ENCODE results near the gene NAIF1. TPM values are rescaled to one million over a fixed set of nuclear protein-coding genes. Genes with fewer than 3 reads are reported as not detected.

The NAIF1 gene
- total and polyA plus RNA-seq, 2 donors (not counting 3 experiments of a cell fraction or from before 2014, with no cell fraction given), result 8.2 to 10.1 TPM

- Histone ChIP-seq H4K20me1 (replicated peaks; ENCODE audit: control insufficient read depth, extremely low read depth, insufficient read depth, low read length) (no peaks in the 10 kb centered on the region), H3K4me1 (ENCODE audit: control insufficient read depth, extremely low read depth, insufficient read depth, low read length) (peaks cover 30% of the 10 kb centered on the region), H3K79me2 (ENCODE audit: control insufficient read depth, insufficient read depth, low read length) (peaks cover 33% of the 10 kb centered on the region), H3K4me2 (ENCODE audit: insufficient read depth, low read length) (peak overlapping the region; percentile 59), H3K27ac (ENCODE audit: insufficient read depth, low read depth, low read length) (peak overlapping the region; percentile 90), H3K4me3 (replicated peaks in 1 of 3; ENCODE audit: insufficient read depth in 1 of 3, low read depth in 1 of 3, low read length in 3 of 3) (peak overlapping the region in 2 of 3 experiments; percentile 48 to 51), H3K27me3 (ENCODE audit: control insufficient read depth in 2 of 2, insufficient read depth in 2 of 2, low read length in 2 of 2) (no peaks in the 10 kb centered on the region), H3K9me3 (replicated peaks; ENCODE audit: control insufficient read depth, insufficient read depth, low read length) (no peaks in the 10 kb centered on the region), H3K36me3 (ENCODE audit: control insufficient read depth in 2 of 2, extremely low read depth in 1 of 2, insufficient read depth in 2 of 2, low read length in 2 of 2) (peaks cover 11 to 28% of the 10 kb centered on the region in 2 experiments), H3K9me1 (replicated peaks; ENCODE audit: control insufficient read depth, extremely low read depth, insufficient read depth, low read length) (no peaks in the 10 kb centered on the region), H2AFZ (ENCODE audit: low read depth, low read length) (no peak overlapping the region), H3K9ac (replicated peaks; ENCODE audit: extremely low read depth, insufficient read depth, low read length) (peak overlapping the region; percentile 89)
- FAIRE-seq (no peak), DNase-seq (ENCODE audit: low read depth, low spot score) (no peak)
- dilution Hi-C loops (cut with MboI; ENCODE audit: extremely low pct_ligation_motif_present, low sequenced_read_pairs), result no loop called here
- no TSS peak for BruUV-seq (replicated peaks)
- POLR2A ChIA-PET, result interaction anchor here (1.0 to 1.1 kb wide), 2 partner anchors 22 to 33 kb away, joined by 3 to 4 read pairs; partner anchors contain the start of genes NAIF1 and SLC25A25
- TF ChIP-seq FOS (IDR thresholded peaks at IDR 0.05; ENCODE audit: borderline replicate concordance, insufficient read depth, low read length), result no peak
- no peak for TF ChIP-seq POLR2A (IDR thresholded peaks at IDR 0.05; ENCODE audit: low read depth, low read length)
- TF ChIP-seq POLR2AphosphoS5 (IDR thresholded peaks at IDR 0.05; ENCODE audit: insufficient read depth, low read depth, low read length), result no peak
- TF ChIP-seq JUN (IDR thresholded peaks at IDR 0.05; ENCODE audit: borderline replicate concordance, insufficient read depth, insufficient read length, low read depth), result no peak
- TF ChIP-seq GATA2 (IDR thresholded peaks at IDR 0.05; ENCODE audit: insufficient read depth, insufficient read length, low read depth, low read length), result no peak
- no peak for TF ChIP-seq CTCF (IDR thresholded peaks at IDR 0.05; ENCODE audit: extremely low read depth in 1 of 2, insufficient read depth in 1 of 2, low read depth in 1 of 2, low read length in 2 of 2)
- TF ChIP-seq MAX (IDR thresholded peaks at IDR 0.05; ENCODE audit: insufficient read depth, insufficient read length), result no peak
- no peak for TF ChIP-seq MYC (IDR thresholded peaks at IDR 0.05; ENCODE audit: low read depth, low read length)
- TF ChIP-seq EZH2 (IDR thresholded peaks at IDR 0.05; ENCODE audit: borderline replicate concordance, low read depth, low read length, severe bottlenecking), result no peak
- intact Hi-C loops (cut with micrococcal nuclease), result no loop called here
- CTCF ChIA-PET, result interaction anchor here (0.6 to 4.9 kb wide), 7 partner anchors 13 to 158 kb away, joined by 3 to 56 read pairs (median 5); no protein-coding TSS in a partner anchor
These were observed 33.5 kb upstream of the NAIF1 start for GRCh38 chr9:128100581-128100980.

Data from endothelial cell of umbilical vein (primary cell).